ENCODE measurements around the gene HEATR9.

DNA sequence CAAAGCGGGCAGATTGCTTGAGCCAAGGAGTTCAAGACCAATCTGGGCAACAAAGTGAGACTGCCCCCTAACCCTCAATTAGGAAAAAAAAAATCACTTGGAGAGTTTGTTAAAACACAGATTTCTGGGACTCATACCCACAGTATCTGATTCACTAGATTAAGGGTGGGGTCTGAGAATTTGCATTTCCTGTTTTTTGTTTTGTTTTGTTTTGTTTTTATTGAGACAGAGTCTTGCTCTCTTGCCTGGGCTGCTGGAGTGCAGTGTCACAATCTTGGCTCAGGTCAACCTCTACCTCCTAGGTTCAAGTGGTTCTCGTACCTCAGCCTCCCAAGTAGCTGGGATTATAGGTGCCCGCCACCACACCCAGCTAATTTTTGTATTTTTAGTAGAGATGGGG, 1.1 kb downstream of the HEATR9 start:
- no peak for TF ChIP-seq POLR2A (IDR thresholded peaks at IDR 0.05)
- TF ChIP-seq, protein P1, sequence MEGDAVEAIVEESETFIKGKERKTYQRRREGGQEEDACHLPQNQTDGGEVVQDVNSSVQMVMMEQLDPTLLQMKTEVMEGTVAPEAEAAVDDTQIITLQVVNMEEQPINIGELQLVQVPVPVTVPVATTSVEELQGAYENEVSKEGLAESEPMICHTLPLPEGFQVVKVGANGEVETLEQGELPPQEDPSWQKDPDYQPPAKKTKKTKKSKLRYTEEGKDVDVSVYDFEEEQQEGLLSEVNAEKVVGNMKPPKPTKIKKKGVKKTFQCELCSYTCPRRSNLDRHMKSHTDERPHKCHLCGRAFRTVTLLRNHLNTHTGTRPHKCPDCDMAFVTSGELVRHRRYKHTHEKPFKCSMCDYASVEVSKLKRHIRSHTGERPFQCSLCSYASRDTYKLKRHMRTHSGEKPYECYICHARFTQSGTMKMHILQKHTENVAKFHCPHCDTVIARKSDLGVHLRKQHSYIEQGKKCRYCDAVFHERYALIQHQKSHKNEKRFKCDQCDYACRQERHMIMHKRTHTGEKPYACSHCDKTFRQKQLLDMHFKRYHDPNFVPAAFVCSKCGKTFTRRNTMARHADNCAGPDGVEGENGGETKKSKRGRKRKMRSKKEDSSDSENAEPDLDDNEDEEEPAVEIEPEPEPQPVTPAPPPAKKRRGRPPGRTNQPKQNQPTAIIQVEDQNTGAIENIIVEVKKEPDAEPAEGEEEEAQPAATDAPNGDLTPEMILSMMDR (IDR thresholded peaks at IDR 0.05), result no peak

Measured in testis (tissue), 2 donors.